Psoas muscle (tissue), 8 donors: ENCODE results near the gene RBL2. TPM values are rescaled to one million over a fixed set of nuclear protein-coding genes. Genes with fewer than 3 reads are reported as not detected.

Experiments used
- ATAC-seq, 4 donors: fragments of 200-7000 bp; cut with Tn5 transposase; one replicate each; pipeline ENCODE4 v1.9.1; 2020; ENCODE audit warnings: moderate library complexity in 3 of 4, mild to moderate bottlenecking in 2 of 4
- DNase-seq, 2 donors: peaks; one replicate each; pipeline ENCODE4 v3.0.0-alpha.2; 2020
- H3K27ac ChIP-seq: fragments of 200-600 bp; one replicate; pipeline ENCODE4 v1.8.0; 2022
- H3K27me3 ChIP-seq, 3 donors: fragments of 200-600 bp in 1 of 3; one replicate each; pipeline versions ENCODE4 v1.6.1 to v1.8.0; 2013 to 2022; ENCODE audit warnings: low read length in 2 of 3, mild to moderate bottlenecking in 2 of 3, moderate library complexity in 1 of 3; ENCODE audit not compliant: insufficient read depth in 3 of 3
- H3K36me3 ChIP-seq, 2 donors: fragments of 200-600 bp in 1 of 2; one replicate each; pipeline versions ENCODE4 v1.6.1 to v1.8.0; 2013 to 2022; ENCODE audit warnings: low read depth in 1 of 2, mild to moderate bottlenecking in 1 of 2, moderate library complexity in 1 of 2; ENCODE audit not compliant: insufficient read depth in 1 of 2
- H3K4me1 ChIP-seq: fragments of 200-600 bp; one replicate; pipeline ENCODE4 v1.8.0; 2022
- H3K4me3 ChIP-seq: fragments of 200-600 bp; one replicate; pipeline ENCODE4 v1.8.0; 2022; ENCODE audit warnings: mild to moderate bottlenecking
- H3K9me3 ChIP-seq: fragments of 200-600 bp; one replicate; pipeline ENCODE4 v1.8.0; 2022
- WGBS, 3 donors: extraction: QIAGEN DNeasy Blood & Tissue Kit; methylation state at CpG; one replicate each; pipeline versions ENCODE4 v1.1.6 to v1.1.7; 2013; 5-methylcytosine and 5-hydroxymethylcytosine counted together
- intact Hi-C, 2 donors: fragments of 100-400 bp; cut with DNase I; formaldehyde crosslinking; loops; one replicate each; pipeline versions ENCODE4 v1.11.0 to v1.14.2; 2022
- polyA plus RNA-seq, 3 donors: library from polyadenylated mRNA; stranded (reverse); fragments of 200-250 nt; gene quantifications; one replicate each; pipeline ENCODE4 v1.2.3, GENCODE V29; 2013
- total RNA-seq, 4 donors: library from RNA; stranded (reverse); fragmentation: NEBNext Ultra II Directional in 2 of 4; extraction: Animal tissue kit (Norgen Biotek cat#: 25700) in 2 of 4; gene quantifications; one replicate each; pipeline versions ENCODE4 v1.2.1 to v1.2.4, GENCODE V29; 2021 to 2023
- TF ChIP-seq, protein P1 (sequence below): fragments of 200-600 bp; IDR thresholded peaks from one replicate; pipeline ENCODE4 v1.8.0; 2022; ENCODE audit warnings: antibody characterized with exemption
- donor health status: healthy with polysubstance abuse.
- donor health status: DM: no; HTN: no; CAD: no; lungs with moderate emphysema.
- donor health status: Bipolar disorder and iron deficiency.
- donor health status: healthy.
- donor health status: DM: yes; HTN: yes; CAD: no.
- donor health status: DM: no; HTN: no; CAD: no.
- donor health status: DM: no; HTN: no; CAD: no.
- donor health status: DM: yes; HTN: yes; CAD: no.

The RBL2 gene
- total and polyA plus RNA-seq, 7 donors, result 16.7 to 45.0 (median 35.8) TPM

DNA sequence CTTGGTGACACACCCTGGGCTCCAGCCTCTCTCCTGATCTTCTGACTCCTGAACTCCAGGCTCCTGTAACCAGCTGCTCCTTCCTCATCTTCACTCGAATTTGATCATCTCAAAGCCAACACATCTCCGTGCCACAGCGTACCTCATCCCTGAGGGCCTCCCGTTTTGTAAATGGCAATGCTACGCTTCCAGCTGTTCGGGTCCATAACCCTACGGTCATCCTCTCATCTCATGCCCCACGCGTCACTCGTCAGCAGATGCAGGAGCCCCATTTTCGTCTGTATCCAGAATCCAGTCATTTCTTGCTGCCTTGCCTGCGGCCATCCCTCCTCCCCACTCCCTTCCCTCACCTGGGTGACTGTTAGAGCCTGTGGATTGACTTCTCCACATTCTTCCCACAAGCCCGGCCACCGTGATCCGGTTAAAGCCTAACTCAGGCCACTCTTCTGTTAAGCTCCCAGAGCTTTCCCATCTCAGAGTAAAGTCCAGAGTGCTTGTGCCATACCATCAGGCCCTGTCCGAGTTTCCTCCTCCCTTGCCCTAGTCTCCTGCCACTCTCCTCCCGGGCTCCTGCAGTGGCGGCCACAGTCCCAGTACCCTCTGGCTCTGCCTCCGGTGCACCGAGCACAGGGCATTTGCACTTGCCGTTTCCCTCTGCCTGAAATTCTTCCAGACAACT, 89.0 kb downstream of the RBL2 start:
- 62 to 68% (median 63%) methylated on average over 21 of the region's 21 CpGs for WGBS, 3 donors
- ATAC-seq, result no peak

DNA sequence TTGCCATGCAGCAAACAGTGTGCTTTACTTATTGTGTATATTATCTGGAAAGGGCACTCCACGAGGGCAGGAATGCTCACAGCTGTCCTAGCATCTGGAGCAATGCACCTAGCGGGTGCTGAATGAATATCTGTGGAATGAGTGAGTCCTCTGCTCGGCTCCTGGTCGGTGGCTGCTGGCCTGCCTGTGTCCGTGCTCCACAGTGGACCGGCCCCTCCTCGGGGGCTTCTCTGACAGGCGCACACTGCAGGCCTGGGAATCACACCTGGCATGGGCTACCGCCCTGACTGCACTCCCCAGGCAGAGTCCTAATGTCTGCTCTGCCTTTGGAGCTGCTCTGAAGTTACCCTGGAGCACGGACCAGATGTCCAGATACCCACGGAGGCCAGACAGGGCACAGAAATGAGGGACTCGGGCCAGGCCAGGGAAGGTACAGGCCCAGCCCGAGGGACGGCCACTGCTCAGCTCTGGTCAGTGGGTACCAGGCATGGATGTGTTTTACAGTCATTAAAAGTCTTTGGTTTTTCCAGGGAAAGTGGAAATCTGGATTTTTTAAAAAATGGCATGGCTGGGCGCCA, 89.8 kb downstream of the RBL2 start:
- WGBS, 3 donors, result 75 to 81% (median 76%) methylated on average over 15 of the region's 15 CpGs
- Histone ChIP-seq H3K4me3 (no peak overlapping the region), H3K27ac (no peak overlapping the region), H3K36me3 (no peaks in the 10 kb centered on the region), H3K9me3 (no peaks in the 10 kb centered on the region), H3K27me3 (no peaks in the 10 kb centered on the region), H3K4me1 (no peaks in the 10 kb centered on the region)
- intact Hi-C loops, result no loop called here
- TF ChIP-seq, protein P1, sequence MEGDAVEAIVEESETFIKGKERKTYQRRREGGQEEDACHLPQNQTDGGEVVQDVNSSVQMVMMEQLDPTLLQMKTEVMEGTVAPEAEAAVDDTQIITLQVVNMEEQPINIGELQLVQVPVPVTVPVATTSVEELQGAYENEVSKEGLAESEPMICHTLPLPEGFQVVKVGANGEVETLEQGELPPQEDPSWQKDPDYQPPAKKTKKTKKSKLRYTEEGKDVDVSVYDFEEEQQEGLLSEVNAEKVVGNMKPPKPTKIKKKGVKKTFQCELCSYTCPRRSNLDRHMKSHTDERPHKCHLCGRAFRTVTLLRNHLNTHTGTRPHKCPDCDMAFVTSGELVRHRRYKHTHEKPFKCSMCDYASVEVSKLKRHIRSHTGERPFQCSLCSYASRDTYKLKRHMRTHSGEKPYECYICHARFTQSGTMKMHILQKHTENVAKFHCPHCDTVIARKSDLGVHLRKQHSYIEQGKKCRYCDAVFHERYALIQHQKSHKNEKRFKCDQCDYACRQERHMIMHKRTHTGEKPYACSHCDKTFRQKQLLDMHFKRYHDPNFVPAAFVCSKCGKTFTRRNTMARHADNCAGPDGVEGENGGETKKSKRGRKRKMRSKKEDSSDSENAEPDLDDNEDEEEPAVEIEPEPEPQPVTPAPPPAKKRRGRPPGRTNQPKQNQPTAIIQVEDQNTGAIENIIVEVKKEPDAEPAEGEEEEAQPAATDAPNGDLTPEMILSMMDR, result no peak
- DNase-seq (no peak), ATAC-seq (no peak)

More for the DNA sequence above, 89.0 kb downstream of the RBL2 start:
- Histone ChIP-seq H3K4me1 (no peaks in the 10 kb centered on the region), H3K36me3 (no peaks in the 10 kb centered on the region), H3K4me3 (no peak overlapping the region), H3K27ac (no peak overlapping the region), H3K9me3 (no peaks in the 10 kb centered on the region), H3K27me3 (no peaks in the 10 kb centered on the region)
- no peak for DNase-seq
- intact Hi-C loops, result no loop called here
- TF ChIP-seq, protein P1, result no peak

DNA sequence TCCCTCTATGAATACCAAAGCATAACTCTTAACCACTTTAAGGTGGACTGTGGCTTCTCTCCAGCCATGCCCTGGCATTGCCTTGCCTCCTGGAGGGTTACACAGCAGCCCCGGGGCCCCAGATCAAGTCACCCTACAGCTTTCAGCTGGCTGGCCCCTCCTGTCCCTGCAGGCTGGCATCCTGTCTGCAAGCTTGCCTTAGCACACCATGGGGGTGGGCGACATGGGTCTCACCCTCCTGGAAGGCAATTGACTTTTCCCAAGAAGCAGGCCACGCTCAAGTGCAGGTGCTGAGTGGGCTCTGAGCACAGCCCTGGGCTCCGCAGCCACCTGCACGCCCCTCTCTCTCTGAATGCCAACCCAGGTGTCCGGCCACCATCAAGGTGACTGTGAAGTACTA, 94.5 kb downstream of the RBL2 start:
- TF ChIP-seq, protein P1, result no peak
- Histone ChIP-seq H3K9me3 (no peaks in the 10 kb centered on the region), H3K36me3 (no peaks in the 10 kb centered on the region), H3K4me3 (no peak overlapping the region), H3K4me1 (peaks cover 10% of the 10 kb centered on the region), H3K27ac (peak overlapping the region; percentile 34), H3K27me3 (no peaks in the 10 kb centered on the region)
- intact Hi-C loops, result no loop called here
- ATAC-seq (no peak), DNase-seq (no peak)
- 90 to 93% (median 92%) methylated on average over 6 of the region's 6 CpGs for WGBS, 3 donors

DNA sequence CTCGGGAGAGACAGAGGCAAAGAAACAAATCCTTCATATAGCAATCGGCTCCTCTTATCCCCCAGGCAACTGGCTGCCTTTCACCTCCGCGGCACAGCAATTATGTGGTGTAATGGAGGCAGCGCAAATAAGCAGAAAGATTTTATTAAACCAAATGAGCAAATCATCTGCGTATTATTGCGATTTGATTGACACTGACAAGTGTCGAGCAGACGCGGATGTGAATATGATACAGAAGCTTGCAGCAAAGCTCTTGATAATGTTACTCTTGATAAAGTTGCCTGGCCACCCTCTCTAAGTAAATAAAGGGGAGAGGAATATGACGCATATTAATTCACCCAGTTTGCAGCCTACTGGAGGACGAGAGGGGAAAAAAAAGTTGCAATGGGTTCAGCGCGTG, 95.2 kb downstream of the RBL2 start:
- Histone ChIP-seq H3K4me1 (peaks cover 10% of the 10 kb centered on the region), H3K9me3 (no peaks in the 10 kb centered on the region), H3K4me3 (peak overlapping the region; percentile 41), H3K27ac (peak overlapping the region; percentile 34), H3K27me3 (no peaks in the 10 kb centered on the region), H3K36me3 (no peaks in the 10 kb centered on the region)
- intact Hi-C loops, result no loop called here
- 24 to 34% (median 27%) methylated on average over 14 of the region's 14 CpGs for WGBS, 3 donors
- ATAC-seq (peak; percentile 57 to 80 (median 66)), DNase-seq (no peak)
- TF ChIP-seq, protein P1, result no peak
